C1 segment of cervical spinal cord (tissue), 14 donors: ENCODE measurements around the gene SLFN12L.
"Not testable (repeated sequence)": the region's sequence is repeated elsewhere in the genome, so short reads cannot be mapped to it uniquely, and the experiment has no call there.

Source experiments
- DNase-seq, 14 donors: peaks; one replicate each; lab custom pipeline; 2025; lab: John Stamatoyannopoulos, UW

Gene SLFN12L

GRCh38 chr17:35542990-35543389 is 5.5 kb upstream of the SLFN12L start:
- DNase-seq, result no peak

GRCh38 chr17:35541434-35541833 is 4.0 kb upstream of the SLFN12L start:
- DNase-seq, result no peak

GRCh38 chr17:35540589-35541404 is 3.3 kb upstream of the SLFN12L start:
- DNase-seq, result peak in 6 of 14 donors; percentile 0 to 28 (median 14)

GRCh38 chr17:35539659-35540026 is 2.2 kb upstream of the SLFN12L start:
- DNase-seq, result peak in 1 of 14 donors; percentile 19

GRCh38 chr17:35536664-35537171 is 760 bp downstream of the SLFN12L start:
- DNase-seq, result no peak

GRCh38 chr17:35535406-35535805 is 2.1 kb downstream of the SLFN12L start:
- not testable (repeated sequence) for DNase-seq

- DNase-seq, result no peak
Observed at GRCh38 chr17:35534576-35535093, 2.8 kb downstream of the SLFN12L start.

- no peak for DNase-seq
Observed at GRCh38 chr17:35531160-35531559, 6.3 kb downstream of the SLFN12L start.

- no peak for DNase-seq
Observed at GRCh38 chr17:35529866-35530265, 7.6 kb downstream of the SLFN12L start.

GRCh38 chr17:35529326-35529725 is 8.2 kb downstream of the SLFN12L start:
- DNase-seq, result not testable (repeated sequence)

- DNase-seq, result no peak
Observed at GRCh38 chr17:35523296-35523695, 14.2 kb downstream of the SLFN12L start.

GRCh38 chr17:35521654-35522256 is 15.7 kb downstream of the SLFN12L start:
- DNase-seq, result not testable (repeated sequence)

GRCh38 chr17:35521150-35521549 is 16.3 kb downstream of the SLFN12L start:
- no peak for DNase-seq

- no peak for DNase-seq
Observed at GRCh38 chr17:35519906-35520442, 17.5 kb downstream of the SLFN12L start.

- no peak for DNase-seq
Observed at GRCh38 chr17:35519439-35519838, 18.0 kb downstream of the SLFN12L start.

- DNase-seq, result not testable (repeated sequence)
Observed at GRCh38 chr17:35518431-35518830, 19.0 kb downstream of the SLFN12L start.

- DNase-seq, result no peak
Observed at GRCh38 chr17:35515027-35515426, 22.5 kb downstream of the SLFN12L start.

GRCh38 chr17:35514564-35514963 is 22.9 kb downstream of the SLFN12L start:
- no peak for DNase-seq

GRCh38 chr17:35510052-35510451 is 27.4 kb downstream of the SLFN12L start:
- no peak for DNase-seq

GRCh38 chr17:35507714-35508113 is 29.8 kb downstream of the SLFN12L start:
- DNase-seq, result not testable (repeated sequence)

GRCh38 chr17:35499548-35499947 is 37.9 kb downstream of the SLFN12L start:
- no peak for DNase-seq

GRCh38 chr17:35498448-35499178 is 38.9 kb downstream of the SLFN12L start:
- DNase-seq, result no peak
